SKM-1 (cell line): Measurements from ENCODE around the gene ADGB.
"Not testable (repeated sequence)": the region's sequence is repeated elsewhere in the genome, so short reads cannot be mapped to it uniquely, and the experiment has no call there.

ENCODE experiments used
- DNase-seq: peaks from one replicate; lab custom pipeline; 2025; ENCODE audit not compliant: unreplicated experiment; lab: John Stamatoyannopoulos, UW

Gene ADGB

DNA sequence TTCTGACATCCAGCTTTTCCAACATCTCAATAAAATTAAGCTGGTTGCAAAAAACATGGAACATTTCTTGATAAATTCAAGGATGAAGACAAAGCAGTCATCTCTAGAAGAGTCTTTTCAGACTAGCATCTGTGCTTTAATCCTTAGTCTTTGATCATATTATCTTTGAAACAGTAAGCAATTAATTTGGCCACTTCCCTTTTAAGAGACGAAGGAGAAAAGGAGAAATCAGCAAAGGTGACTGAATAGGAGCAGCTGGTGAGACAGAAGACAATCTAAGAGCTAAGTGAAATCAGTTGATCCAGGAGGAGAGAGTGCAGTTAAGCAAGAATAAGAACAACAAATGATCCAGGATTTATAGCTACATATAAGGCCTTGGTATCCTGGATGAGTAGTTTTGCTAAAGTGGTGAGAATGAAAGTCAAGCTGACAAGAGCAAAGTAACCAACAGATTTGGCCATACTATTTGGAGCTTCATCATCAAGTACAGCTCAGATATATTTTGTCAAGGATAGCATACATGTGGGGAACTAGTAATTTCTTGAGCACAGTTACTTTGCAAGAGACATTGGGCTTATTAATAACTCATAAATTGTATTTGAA, 215.5 kb downstream of the ADGB start:
- DNase-seq = no peak

- not testable (repeated sequence) for DNase-seq
Observed at GRCh38 chr6:146815511-146816462, 217.0 kb downstream of the ADGB start.

DNA sequence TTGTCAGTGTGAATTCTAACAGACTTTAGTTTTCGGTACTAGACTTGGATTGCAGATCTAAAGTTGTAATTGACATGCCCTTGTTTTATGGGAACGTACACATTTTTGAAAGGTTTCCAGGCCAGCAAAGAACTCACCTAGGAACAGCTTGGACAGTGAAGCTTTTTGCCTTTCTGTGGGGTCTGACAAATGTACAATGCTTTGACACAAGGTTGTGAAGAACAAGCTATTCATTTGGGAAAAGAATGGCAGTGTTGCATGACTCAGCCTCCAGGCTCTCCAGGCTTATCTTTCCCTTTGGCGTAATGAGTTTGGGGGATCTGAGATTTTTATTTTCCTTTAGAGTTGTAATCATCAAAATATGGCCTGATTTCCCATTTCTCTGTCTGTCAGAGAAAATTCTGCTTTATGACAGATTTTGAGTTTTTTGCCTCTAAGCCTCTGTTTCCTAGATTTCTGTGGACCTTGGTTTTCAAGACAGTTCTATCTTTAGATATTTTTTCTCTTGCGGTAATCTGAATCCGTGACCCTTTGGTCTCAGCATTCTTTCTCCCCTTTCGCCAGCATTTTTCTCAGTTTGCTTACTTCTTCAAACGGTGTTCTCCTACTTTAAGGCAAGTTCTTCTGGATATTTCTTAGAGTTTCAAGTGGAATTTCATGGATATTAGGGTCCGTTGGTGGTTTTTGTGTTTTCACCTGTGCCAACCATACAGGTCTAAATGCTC, 221.0 kb downstream of the ADGB start:
- DNase-seq = no peak

DNA sequence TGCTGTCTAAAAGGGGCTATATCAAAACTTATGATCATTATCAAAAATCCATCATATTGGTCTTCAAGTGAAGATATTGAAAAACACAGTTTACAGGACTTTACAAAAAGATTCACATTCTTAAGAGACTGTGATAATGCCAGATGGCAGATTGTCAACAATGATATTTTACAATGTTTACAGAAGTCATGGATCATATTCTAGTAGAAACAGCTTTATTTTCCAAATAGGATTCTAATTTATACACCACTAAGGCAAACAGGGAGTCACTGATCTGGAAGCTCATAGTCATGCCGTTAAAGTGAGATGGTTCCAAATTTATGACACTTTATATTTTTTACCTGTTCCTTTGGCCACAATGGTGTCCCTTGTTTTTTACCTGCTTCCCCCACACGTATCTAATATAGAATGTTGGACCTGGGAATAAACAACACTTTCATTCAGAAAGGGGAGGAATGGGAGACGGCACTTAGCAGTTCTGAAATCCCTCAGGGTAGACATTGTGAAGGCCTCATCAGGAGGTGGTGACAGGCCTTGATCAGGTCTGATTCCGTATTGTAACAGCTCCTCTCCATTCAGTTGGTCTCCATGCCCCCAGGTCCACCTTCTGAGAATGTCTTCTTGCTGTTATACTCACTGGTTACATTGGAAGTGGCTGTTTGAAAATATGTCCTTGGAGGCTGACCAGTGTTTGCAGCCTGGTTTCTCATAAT, 228.6 kb downstream of the ADGB start:
- DNase-seq = no peak

DNA sequence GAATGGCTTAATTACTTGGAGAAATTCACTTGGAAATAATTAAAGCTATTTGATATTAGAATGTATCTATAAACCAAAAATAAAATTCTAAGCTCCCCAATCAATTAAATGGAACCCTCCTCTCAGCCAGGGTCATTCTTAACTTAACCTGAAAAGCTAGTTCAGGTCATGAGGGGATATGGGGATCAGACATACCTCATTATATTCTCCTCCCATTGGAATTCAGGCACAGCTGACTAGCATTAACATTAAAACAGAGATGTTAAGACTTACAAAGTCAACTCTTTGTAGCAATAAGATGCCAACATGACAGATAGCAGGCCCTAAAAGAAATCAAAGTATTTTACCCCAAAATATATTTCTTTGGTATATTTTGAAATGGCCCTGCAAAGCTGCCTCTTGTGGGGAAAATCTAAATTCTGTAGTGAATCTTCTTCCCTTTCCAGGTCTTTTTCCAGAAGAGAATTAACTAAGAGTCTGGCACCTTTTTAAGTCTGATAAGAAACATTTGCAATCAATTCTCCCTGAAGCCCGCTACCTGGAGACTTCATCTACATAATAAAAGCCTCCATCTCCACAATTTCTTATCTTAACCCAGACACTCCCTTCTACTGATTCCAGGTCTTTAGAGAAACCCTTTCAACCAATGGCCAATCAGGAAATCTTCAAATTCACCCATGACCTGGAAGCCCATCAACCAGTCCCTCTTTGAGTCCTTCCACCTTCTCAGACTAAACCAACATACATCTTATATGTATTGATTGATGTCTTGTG, 231.2 kb downstream of the ADGB start:
- no peak for DNase-seq

DNA sequence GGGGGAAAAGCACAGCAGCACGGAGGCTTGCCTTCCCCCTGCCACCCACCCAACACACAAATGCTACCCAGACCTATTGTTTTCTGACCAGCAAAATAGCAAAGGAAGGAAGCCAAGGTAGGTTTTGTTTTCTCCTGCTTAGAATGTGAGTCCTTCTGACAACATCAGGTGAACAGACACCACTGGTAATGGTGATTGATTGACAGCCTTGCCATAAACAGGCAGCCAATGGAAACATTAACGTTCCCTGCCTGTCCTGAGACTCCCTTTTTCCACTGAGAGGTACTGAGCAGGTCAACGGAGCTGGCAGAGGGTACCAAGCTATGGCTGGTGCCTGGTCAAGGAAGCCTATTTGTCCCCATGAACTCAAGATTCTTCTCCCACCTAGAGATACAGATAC, 234.4 kb downstream of the ADGB start:
- no peak for DNase-seq

DNA sequence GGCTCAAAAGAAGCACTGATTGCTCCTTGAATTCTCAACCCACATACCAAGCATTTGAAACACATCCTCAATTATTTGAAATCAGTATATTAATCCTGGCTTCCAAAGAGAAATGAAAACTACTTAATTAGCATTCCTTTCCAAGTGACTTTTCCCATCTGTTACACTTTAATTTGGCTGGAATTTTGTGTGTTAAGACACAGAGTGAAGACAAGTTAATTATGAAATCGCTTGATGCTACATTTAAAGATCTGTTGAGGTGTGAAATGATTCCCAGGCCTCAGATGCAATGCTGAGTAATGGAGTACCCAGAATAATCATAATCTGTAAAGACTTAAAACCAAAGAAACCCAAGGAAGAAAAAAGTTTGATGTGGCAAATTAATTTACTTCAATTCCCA, 241.4 kb downstream of the ADGB start:
- DNase-seq = no peak

GRCh38 chr6:146840641-146841040, 241.9 kb downstream of the ADGB start:
- no peak for DNase-seq

- no peak for DNase-seq
Observed at GRCh38 chr6:146847426-146847825, 248.7 kb downstream of the ADGB start.

- no peak for DNase-seq
Observed at GRCh38 chr6:146850238-146850896, 251.6 kb downstream of the ADGB start.

DNA sequence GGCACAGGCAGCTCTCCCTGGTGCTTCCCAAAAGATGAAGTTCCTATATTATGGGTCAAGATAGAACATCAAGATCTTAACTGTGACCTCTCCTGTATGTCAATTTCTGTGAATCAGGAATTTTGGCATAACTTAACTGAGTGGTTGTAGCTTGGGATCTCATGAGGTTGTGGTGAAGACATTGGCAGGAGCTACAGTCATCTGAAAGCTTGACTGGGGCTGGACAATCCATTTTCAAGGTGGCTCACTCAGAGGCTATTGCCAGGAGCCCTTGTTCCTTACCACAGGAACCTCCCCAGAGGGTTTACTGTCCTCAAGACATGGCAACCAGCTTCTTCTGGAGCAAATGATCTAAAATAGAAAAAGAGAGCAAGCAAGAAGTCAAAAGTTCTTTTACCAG, 252.2 kb downstream of the ADGB start:
- DNase-seq = no peak

- DNase-seq = no peak
Observed at GRCh38 chr6:146851837-146852236, 253.1 kb downstream of the ADGB start.

- not testable (repeated sequence) for DNase-seq
Observed at GRCh38 chr6:146854521-146855255, 255.9 kb downstream of the ADGB start.

- no peak for DNase-seq
Observed at GRCh38 chr6:146855889-146856288, 257.1 kb downstream of the ADGB start.

GRCh38 chr6:146856296-146856695, 257.5 kb downstream of the ADGB start:
- DNase-seq = no peak

GRCh38 chr6:146857180-146857979, 258.6 kb downstream of the ADGB start:
- DNase-seq = peak; percentile 60

DNA sequence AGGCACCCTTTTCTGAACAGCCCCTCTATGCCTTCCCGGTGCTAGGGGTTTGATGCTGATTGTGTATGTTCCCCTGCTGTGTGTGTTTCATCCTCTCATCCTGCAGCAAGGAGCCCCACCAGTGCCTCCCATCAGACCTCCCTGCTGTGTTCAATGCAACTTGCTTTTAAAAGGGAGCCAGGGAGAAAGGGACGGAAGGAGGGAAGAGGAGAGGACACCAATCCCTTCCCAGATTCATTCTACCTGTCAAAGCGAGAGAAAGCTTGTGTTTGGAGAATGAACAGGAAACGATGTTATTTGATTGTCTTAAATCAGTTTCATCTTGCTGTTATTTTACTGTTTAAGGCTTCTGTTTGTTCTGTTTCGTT, 259.2 kb downstream of the ADGB start:
- DNase-seq = no peak

DNA sequence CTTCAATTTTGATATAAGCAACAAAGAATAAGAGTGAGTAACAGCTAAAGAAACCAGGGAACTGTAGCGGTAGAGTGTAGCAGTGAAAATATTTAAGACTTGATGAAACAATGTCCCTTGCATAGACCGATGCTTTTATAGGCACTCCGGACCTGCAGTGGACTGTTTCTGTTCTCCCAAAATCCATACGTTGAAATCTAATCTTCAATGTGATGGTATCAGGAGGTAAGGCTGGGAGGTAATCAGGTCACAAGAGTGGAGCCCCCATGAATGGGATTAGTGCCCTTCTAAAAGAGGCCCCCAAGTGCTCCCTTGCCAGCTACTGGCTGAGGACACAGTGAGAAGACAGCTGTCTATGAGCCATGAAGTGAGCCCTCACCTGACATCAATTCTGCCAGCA, 260.4 kb downstream of the ADGB start:
- no peak for DNase-seq
